Stomach smooth muscle (tissue), 2 donors: ENCODE results near the gene SRGAP3.

Source experiments
- H3K27ac ChIP-seq: one replicate; pipeline ENCODE4 v1.7.0; 2013; ENCODE audit warnings: mild to moderate bottlenecking, low read length, inconsistent platforms
- H3K27me3 ChIP-seq, 2 donors: one replicate each; pipeline ENCODE4 v1.7.0; 2013; ENCODE audit warnings: low read length in 2 of 2; ENCODE audit not compliant: insufficient read depth in 2 of 2, control insufficient read depth in 1 of 2
- H3K36me3 ChIP-seq, 2 donors: one replicate each; pipeline ENCODE4 v1.7.0; 2013; ENCODE audit warnings: low read length in 2 of 2; ENCODE audit not compliant: control insufficient read depth in 2 of 2, insufficient read depth in 2 of 2
- H3K4me1 ChIP-seq: one replicate; pipeline ENCODE4 v1.7.0; 2013; ENCODE audit warnings: low read length; ENCODE audit not compliant: control insufficient read depth, insufficient read depth
- H3K4me3 ChIP-seq, 2 donors: one replicate each; pipeline ENCODE4 v1.7.0; 2013; ENCODE audit warnings: low read length in 2 of 2
- H3K9ac ChIP-seq, 2 donors: one replicate each; pipeline ENCODE4 v1.7.0; 2013; ENCODE audit warnings: low read length in 2 of 2, mild to moderate bottlenecking in 1 of 2
- H3K9me3 ChIP-seq, 2 donors: one replicate each; pipeline ENCODE4 v1.7.0; 2013; ENCODE audit warnings: low read length in 2 of 2; ENCODE audit not compliant: control insufficient read depth in 2 of 2
- donor health status: healthy.
- donor health status: Pancreatic carcinoma.

SRGAP3 gene

DNA sequence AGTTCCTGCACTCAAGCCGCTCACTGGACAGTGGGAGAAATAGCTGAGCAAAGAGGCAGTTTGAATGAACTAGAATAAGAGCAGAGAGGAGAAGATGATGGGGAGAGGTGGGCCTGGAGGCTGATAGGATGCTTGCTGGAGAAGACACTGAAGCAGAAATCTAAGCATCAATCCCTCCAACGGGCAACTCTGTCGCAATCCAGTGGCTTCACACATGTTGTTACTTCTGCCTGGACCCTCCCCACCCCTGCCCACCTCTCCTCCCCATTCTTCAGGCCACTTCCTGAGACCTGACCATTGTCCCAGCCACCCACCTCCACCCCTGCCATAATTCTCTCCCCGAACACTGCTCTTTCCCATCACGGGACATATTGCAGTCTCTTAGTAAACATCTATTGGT is 76.0 kb downstream of the SRGAP3 start:
- no peak overlapping the region for H3K4me3 ChIP-seq
- no peaks in the 10 kb centered on the region for H3K36me3 ChIP-seq
- H3K27ac ChIP-seq: no peak overlapping the region
- H3K4me1 ChIP-seq: no peaks in the 10 kb centered on the region
- no peaks in the 10 kb centered on the region for H3K27me3 ChIP-seq
- no peak overlapping the region for H3K9ac ChIP-seq
- no peaks in the 10 kb centered on the region for H3K9me3 ChIP-seq

DNA sequence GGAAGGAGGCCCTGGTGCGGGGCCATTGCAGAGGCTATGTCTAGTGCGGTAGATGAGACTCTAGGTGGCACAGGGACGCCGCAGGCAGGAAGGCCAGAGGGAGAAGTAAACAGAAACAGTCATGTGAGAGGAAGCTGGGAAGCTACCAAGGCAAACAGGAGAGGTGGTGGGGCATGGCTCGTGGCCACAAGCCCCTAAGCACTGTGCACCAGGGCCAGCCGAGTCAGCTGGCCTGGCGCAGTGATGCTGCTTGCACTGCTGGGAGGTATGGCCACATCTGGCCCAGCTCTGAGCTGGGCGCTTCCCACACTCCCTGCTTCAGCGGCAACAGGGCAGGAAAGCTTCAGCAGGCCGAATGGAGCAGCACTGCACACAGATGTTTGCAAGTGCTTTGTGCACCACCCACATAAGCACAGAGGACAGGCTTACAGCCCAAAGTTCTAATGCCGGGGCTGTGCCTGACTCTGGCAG is 76.6 kb downstream of the SRGAP3 start:
- no peaks in the 10 kb centered on the region for H3K4me1 ChIP-seq
- H3K27ac ChIP-seq: no peak overlapping the region
- no peak overlapping the region for H3K4me3 ChIP-seq
- no peaks in the 10 kb centered on the region for H3K36me3 ChIP-seq
- no peak overlapping the region for H3K9ac ChIP-seq
- H3K9me3 ChIP-seq: no peaks in the 10 kb centered on the region
- no peaks in the 10 kb centered on the region for H3K27me3 ChIP-seq

DNA sequence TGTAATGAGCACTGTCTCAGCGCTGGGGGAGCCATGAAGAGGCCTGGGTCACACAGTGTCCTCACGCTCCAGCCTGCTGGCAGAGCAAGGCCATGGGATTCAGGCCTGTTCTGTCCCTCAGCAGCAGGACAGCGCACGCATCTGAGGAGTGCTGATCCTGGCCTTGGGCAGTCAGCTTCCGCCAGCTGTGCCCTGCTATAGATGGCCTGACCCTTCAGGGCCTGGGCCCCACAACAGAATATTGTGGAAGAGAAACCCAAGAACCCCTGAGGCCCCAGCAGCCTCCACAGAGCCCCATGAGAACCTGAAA is 78.6 kb downstream of the SRGAP3 start:
- Histone ChIP-seq H3K27ac (no peak overlapping the region), H3K27me3 (no peaks in the 10 kb centered on the region), H3K4me1 (no peaks in the 10 kb centered on the region), H3K4me3 (no peak overlapping the region), H3K9me3 (no peaks in the 10 kb centered on the region), H3K9ac (no peak overlapping the region), H3K36me3 (no peaks in the 10 kb centered on the region)

DNA sequence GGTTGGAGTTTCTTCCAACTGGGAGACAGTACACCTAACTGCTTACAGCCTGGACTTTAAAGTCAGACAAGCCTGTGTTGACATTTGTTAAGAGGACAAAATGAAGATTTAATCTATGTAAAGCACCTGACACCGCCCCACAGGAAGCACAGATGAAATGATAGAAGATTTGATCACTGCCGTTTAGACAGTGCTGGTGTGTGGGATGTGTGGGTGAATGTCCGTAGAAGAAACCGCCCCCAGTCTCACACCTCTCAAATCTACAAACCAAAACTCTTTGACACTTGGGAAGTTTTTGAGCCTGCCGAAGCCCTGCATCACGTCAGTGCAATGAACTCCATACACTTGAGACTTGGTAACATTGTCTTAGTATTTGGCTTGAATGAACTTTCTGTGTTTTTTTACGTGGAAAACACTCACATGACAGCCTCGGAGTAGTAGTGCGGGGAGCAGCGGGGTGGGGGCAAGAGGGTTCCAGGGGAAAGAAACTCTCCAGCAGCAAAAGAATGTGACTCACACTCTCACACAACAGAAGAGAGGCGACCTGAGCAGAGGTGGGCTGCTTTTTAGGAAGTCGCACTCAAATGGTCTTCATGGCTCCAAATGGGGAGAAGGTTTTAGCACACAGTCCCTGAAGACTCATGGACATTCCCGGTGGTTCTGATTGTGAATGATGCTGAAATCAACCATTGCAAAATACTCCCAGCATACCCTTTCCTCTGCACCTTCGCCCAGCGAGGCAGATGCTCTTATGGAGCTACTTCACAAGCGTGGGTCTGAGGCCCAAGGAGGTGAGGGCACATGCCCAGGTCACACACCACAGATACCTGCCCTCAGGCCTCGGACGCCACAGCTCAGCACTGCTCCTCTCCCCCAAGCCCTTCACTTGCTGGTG is 79.2 kb downstream of the SRGAP3 start:
- Histone ChIP-seq H3K27me3 (no peaks in the 10 kb centered on the region), H3K27ac (no peak overlapping the region), H3K36me3 (no peaks in the 10 kb centered on the region), H3K4me1 (no peaks in the 10 kb centered on the region), H3K4me3 (no peak overlapping the region), H3K9me3 (no peaks in the 10 kb centered on the region), H3K9ac (no peak overlapping the region)

DNA sequence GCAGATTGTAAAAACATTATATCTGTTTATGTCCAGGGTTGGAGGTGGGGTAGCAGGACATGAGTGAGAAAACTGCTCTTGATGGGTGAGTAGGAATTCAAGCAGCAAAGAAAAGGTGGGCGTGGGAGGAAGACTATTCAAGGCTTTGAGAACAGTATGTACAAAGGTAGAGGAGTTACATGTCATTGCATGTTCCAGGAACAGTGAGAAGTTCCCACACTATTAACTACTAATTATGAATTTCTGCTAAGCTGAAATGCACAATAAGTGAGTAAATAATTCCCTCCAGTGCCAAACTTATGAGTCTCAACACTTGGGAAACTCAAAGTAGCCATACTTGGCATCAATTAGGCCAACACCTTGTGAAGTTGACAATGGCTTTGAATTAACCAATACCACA is 80.1 kb downstream of the SRGAP3 start:
- Histone ChIP-seq H3K4me1 (no peaks in the 10 kb centered on the region), H3K27ac (no peak overlapping the region), H3K36me3 (no peaks in the 10 kb centered on the region), H3K9me3 (no peaks in the 10 kb centered on the region), H3K9ac (no peak overlapping the region), H3K27me3 (no peaks in the 10 kb centered on the region), H3K4me3 (no peak overlapping the region)

DNA sequence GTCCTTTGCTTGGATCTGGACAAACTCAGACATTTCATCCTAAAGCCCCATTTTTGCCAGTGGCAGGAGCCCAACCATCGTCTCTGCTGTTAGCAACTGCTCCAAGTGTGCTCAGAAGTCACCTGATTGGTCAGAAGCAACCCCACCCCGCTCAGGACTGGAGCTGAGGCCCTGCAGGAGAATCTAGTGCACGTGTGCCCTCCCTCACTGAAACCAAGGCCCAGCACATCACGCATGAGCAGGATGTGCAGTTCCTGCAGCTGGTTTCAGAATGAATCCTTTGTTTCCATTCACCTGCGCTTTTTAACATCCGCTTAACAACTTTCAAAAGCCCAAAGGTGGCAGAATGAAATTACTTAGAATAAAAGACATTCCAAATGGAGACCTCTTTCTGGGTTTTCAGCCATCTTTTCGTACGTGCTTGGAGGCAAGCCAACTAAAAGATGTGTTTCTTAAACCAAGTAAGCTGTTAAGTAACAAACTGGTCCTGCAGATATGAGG is 81.2 kb downstream of the SRGAP3 start:
- Histone ChIP-seq H3K27ac (no peak overlapping the region), H3K27me3 (no peaks in the 10 kb centered on the region)

DNA sequence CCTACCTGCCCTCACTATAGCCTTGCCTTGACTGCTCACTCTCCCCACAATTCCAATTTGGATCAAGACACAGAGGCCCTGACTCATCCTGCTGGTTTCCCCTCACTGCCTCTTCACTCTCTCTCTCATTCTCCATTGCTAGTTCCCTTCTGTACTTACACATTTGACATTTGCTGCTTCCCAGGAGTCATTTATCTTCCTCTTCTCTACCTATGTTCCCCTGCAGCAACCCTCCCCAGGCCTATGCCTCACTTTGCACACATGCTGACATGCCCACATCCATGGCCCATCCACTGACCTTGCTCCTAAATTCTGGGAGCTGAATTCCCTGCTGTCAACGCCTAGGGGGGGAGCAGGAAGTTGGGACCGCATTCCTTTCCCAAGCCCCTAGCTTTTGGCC is 82.2 kb downstream of the SRGAP3 start:
- Histone ChIP-seq H3K4me3 (no peak overlapping the region), H3K4me1 (no peaks in the 10 kb centered on the region), H3K36me3 (no peaks in the 10 kb centered on the region), H3K9ac (no peak overlapping the region), H3K9me3 (no peaks in the 10 kb centered on the region), H3K27me3 (no peaks in the 10 kb centered on the region), H3K27ac (no peak overlapping the region)

More for the DNA sequence above, 81.2 kb downstream of the SRGAP3 start:
- no peaks in the 10 kb centered on the region for H3K36me3 ChIP-seq
- no peak overlapping the region for H3K4me3 ChIP-seq
- no peaks in the 10 kb centered on the region for H3K4me1 ChIP-seq
- H3K9ac ChIP-seq: no peak overlapping the region
- no peaks in the 10 kb centered on the region for H3K9me3 ChIP-seq

DNA sequence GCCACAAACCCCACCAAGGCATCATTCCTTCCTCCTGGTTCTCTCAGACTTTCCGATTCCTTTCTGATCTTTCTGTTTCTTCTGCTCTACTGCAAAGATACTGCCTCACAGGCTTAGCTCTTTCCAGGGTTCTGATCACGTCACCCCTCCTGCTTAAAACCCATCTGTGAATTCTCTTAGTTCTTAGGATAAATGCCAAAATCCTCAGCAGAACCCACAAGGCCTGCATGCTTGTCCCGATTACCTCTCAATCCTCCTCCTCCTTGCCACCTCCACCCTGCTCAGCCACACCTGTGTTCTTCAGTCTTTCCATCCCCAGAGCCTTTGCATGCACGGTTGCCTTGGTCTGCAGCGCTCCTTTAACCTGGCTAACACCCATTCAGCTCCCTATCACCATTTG is 84.0 kb downstream of the SRGAP3 start:
- no peak overlapping the region for H3K27ac ChIP-seq
- H3K9me3 ChIP-seq: no peaks in the 10 kb centered on the region
- no peaks in the 10 kb centered on the region for H3K27me3 ChIP-seq
- H3K4me3 ChIP-seq: no peak overlapping the region
- H3K4me1 ChIP-seq: no peaks in the 10 kb centered on the region
- H3K36me3 ChIP-seq: no peaks in the 10 kb centered on the region
- H3K9ac ChIP-seq: no peak overlapping the region

DNA sequence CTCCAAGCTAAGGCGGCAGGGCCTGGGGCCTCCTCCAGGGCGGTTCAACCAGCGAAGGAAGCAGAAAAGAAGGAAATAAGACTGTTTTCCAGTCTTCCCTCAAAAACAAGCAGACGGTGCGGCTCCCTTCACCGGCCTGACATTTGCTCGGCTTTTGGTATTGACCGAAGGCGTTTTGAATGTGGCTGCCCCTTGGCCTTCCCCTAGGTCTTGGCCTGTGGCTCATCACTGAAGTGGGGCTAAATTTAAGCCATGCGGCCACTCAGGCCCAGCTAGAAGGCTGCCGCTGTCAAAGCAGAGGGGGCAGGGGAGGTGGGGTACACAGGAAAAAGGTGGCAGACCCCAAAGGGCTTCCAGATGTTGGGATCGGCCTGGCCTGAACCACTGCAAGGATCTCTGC is 86.2 kb downstream of the SRGAP3 start:
- no peak overlapping the region for H3K27ac ChIP-seq
- no peaks in the 10 kb centered on the region for H3K4me1 ChIP-seq
- no peaks in the 10 kb centered on the region for H3K9me3 ChIP-seq
- H3K36me3 ChIP-seq: no peaks in the 10 kb centered on the region
- no peak overlapping the region for H3K4me3 ChIP-seq
- H3K27me3 ChIP-seq: no peaks in the 10 kb centered on the region
- H3K9ac ChIP-seq: no peak overlapping the region

DNA sequence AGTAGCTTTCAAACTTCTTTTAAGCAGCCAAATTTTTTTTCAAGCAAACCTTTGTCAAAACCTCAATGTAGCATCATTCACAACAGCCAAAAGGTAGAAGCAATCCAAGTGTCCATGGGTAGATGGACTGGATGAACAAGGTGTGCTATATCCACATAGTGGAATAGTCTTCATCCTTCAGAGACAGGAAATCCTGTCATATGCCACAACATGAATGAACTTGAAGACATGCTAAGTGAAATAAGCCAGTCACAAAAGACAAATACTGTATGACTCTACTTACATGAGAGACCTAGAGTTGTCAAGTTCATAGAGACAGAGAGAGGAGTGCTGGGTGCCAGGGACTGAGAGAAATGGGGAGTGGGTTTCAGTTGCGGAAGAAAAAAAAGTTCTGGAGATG is 87.6 kb downstream of the SRGAP3 start:
- H3K27ac ChIP-seq: no peak overlapping the region
- H3K9me3 ChIP-seq: no peaks in the 10 kb centered on the region
- no peaks in the 10 kb centered on the region for H3K36me3 ChIP-seq
- no peaks in the 10 kb centered on the region for H3K27me3 ChIP-seq
- H3K4me3 ChIP-seq: no peak overlapping the region
- H3K4me1 ChIP-seq: no peaks in the 10 kb centered on the region
- no peak overlapping the region for H3K9ac ChIP-seq

DNA sequence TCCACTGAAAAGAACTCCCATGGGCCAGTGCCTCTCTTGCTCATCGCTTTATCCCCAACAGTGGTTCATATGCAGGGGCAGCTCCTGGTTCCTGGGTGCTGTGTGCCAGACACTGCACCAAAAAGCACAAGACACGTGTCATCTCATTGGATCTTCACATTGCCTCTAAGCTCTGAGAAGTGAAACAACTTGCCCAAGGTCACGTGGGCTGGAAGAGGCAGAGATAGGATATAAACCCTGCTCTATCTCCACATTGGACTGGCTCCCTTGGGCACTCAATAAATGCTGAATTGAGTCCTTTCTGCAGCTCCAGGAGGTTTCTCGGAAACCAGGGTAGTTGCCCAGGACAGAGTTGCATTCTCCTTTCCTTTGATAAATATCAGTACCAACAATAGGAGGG is 88.1 kb downstream of the SRGAP3 start:
- no peaks in the 10 kb centered on the region for H3K4me1 ChIP-seq
- H3K36me3 ChIP-seq: no peaks in the 10 kb centered on the region
- no peak overlapping the region for H3K9ac ChIP-seq
- H3K4me3 ChIP-seq: no peak overlapping the region
- H3K27ac ChIP-seq: no peak overlapping the region
- H3K9me3 ChIP-seq: no peaks in the 10 kb centered on the region
- H3K27me3 ChIP-seq: no peaks in the 10 kb centered on the region
